GM12864 (cell line): Measurements from ENCODE around the gene SOX6.

Experiments used
- DNase-seq: peaks from one replicate; pipeline ENCODE4 v3.0.0-alpha.2; 2011; ENCODE audit warnings: low read depth
- H3K4me3 ChIP-seq: 2 replicates; pipeline ENCODE4 v1.5.1; 2011; ENCODE audit warnings: mild to moderate bottlenecking, low read depth, low read length, control low read depth
- TF ChIP-seq, protein P1 (sequence below): IDR thresholded peaks from 2 replicates; pipeline ENCODE4 v1.5.1; 2011; ENCODE audit warnings: low read depth, mild to moderate bottlenecking, moderate library complexity, low read length, control low read depth, inconsistent platforms; ENCODE audit errors: missing control alignments

The SOX6 gene

DNA sequence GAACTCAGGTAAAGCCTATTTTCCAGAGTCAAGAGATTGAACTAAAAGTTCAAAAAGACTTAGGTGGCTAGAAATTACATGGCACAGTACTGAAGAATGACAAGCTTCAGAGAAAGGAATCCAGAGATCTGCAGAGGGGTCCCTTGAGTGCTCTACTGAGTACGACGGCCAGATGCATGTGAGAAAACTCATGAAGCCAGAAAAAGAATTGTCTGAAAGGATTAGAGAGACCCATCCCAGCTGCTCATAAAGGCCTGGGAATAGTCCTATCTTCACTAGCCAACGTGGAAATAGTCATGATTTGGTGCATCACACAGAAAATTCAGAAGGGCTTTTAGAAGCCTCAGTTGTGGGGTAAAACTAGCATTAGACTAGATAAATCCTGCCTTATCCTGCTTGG, 91.3 kb downstream of the SOX6 start:
- H3K4me3 ChIP-seq: no peak overlapping the region
- DNase-seq: no peak
- TF ChIP-seq, protein P1, sequence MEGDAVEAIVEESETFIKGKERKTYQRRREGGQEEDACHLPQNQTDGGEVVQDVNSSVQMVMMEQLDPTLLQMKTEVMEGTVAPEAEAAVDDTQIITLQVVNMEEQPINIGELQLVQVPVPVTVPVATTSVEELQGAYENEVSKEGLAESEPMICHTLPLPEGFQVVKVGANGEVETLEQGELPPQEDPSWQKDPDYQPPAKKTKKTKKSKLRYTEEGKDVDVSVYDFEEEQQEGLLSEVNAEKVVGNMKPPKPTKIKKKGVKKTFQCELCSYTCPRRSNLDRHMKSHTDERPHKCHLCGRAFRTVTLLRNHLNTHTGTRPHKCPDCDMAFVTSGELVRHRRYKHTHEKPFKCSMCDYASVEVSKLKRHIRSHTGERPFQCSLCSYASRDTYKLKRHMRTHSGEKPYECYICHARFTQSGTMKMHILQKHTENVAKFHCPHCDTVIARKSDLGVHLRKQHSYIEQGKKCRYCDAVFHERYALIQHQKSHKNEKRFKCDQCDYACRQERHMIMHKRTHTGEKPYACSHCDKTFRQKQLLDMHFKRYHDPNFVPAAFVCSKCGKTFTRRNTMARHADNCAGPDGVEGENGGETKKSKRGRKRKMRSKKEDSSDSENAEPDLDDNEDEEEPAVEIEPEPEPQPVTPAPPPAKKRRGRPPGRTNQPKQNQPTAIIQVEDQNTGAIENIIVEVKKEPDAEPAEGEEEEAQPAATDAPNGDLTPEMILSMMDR: no peak

DNA sequence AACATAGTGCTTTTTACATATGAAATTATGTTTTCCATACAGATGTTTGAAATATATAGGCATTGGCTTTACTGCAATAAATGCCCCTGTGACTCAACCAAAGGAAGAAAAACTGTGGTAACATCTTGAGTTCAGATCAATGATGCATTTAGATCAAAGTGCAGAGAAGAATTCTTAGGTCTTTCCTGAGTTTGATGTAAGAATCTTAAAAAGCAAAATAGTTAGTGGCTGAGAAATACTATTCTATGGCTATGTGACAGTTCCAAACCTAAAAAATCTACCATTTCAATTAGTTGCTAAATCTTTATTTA, 93.7 kb downstream of the SOX6 start:
- TF ChIP-seq, protein P1: no peak
- no peak for DNase-seq
- no peak overlapping the region for H3K4me3 ChIP-seq

DNA sequence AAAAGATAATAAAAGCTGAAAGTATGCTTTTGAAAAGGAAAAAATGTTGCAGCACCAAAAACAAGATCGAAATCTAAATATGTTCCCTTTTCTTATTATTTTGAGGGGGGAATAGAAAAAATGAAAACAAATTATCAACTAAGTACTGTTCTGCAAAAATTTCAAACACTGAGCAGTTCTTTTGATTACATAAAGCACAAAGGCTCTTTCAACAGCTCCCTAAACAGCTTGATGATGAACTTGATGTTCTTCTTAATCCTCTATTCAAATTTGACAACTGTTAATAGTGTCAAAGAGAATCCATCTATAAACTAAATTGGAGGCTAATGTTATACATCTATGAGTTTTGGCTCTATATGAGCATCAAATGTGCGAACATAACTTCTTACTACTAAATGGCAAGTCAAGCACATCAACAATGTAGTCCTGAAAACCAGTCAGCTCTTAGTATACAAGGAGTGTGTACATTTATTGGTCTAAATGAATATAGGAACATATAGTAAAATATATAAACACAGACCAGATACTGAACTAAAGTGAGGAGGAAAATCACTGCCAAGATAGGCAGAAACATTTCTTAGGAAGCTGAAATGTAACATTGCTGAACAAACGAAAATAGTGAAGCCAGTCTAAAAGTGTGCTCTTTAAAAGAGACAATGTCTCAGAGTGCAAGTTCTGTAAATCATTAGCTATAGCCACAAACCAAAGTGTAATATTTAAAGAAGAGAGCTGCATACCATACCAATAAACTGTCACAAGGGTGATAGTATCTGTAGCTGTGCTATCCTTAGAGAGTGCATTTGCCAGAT, 94.3 kb downstream of the SOX6 start:
- H3K4me3 ChIP-seq: no peak overlapping the region
- DNase-seq: no peak

DNA sequence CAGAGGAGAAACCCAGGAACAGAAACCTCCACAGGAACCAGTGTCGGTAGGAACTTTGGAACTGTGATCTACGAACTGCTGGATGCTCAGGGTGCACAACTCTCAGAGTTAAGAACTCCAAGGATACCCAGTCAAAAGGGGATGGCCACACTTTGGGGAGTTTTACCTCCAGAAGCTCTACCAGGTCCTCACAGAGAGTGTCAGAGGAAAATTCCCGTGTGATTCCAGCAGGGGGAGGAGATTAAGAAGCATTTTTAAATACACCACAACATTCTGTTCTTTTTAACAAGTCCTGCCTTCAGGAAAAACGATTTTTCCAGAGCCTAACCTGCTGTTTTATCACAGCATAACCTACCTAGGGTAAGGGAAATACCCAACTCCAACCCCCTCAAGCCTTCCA, 104.0 kb downstream of the SOX6 start:
- H3K4me3 ChIP-seq: no peak overlapping the region
- TF ChIP-seq, protein P1: no peak
- DNase-seq: no peak

More for the DNA sequence above, 94.3 kb downstream of the SOX6 start:
- TF ChIP-seq, protein P1: no peak

DNA sequence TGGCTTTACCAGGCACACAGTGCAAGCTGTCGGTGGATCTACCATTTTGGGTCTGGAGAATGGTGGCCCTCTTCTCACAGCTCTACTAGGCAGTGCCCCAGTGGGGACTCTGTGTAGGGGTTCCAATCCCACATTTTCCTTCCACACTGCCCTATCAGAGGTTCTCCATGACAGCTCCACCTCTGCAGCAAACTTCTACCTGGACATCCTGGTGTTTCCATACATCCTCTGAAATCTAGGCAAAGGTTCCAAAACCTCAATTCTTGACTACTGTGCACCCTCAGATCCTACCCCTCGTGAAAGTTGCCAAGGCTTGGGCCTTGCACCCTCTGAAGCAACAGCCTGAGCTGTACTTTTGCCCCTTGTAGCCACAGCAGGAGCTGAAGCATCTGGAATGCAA, 108.1 kb downstream of the SOX6 start:
- no peak for DNase-seq
- no peak overlapping the region for H3K4me3 ChIP-seq
- TF ChIP-seq, protein P1: no peak

DNA sequence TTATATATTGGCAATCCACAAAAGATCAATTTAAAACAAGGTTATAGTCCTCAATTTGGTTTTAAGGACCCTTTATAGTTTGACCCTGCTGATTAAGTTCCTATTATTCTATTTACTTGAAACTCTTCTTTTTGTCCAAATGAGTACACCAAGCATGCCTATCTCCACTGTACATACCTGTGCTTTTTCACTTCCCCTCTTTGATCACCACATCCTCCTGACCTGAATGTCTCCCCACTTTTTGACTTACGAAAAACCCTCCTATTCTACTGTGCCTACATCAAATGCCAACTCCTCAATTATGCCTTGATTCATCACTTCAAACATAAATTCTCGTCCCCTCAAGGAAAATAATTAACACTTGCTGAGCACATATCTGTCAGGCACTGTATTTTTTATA, 113.5 kb downstream of the SOX6 start:
- H3K4me3 ChIP-seq: no peak overlapping the region
- TF ChIP-seq, protein P1: no peak
- DNase-seq: no peak

DNA sequence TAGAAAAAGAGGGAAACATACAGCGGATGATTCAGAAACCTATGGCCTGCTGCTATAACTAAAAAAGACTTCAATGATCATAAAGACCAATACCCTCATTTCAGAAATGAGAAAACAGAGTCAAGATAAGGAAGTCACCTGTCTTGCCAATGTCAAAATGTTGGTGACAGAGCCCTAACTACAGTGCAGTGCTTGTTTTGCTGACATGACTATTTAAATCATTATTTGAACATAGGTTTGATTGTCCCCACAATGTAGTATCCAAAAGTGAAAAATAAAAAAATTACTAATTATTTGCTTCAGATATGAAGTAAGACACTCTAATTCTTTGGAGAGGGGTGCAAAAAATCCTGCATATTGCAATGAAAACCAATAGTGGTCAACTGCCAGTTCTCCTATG, 115.7 kb downstream of the SOX6 start:
- no peak for DNase-seq
- TF ChIP-seq, protein P1: no peak

More for the DNA sequence above, 115.7 kb downstream of the SOX6 start:
- H3K4me3 ChIP-seq: no peak overlapping the region
